Caco-2 (cell line): ENCODE measurements around the gene NAV3. TPM values are rescaled to one million over a fixed set of nuclear protein-coding genes. Genes with fewer than 3 reads are reported as not detected.

Experiments used
- BruUV-seq: library from RNA; stranded (reverse); fragments of 400-500 nt; replicated peaks from 2 replicates; lab custom pipeline; 2021; lab: Mats Ljungman, UMichigan
- CTCF ChIA-PET: fragments of 300-600 bp; sonication (Branson Sonifier 250); formaldehyde crosslinking; loops from one replicate; lab custom pipeline; 2022; ENCODE audit warnings: antibody characterized with exemption; lab: Charles Lee
- POLR2A ChIA-PET: fragments of 300-600 bp; sonication (Branson Sonifier 250); formaldehyde crosslinking; loops from one replicate; lab custom pipeline; 2022; ENCODE audit warnings: antibody characterized with exemption; lab: Charles Lee
- DNase-seq, 2 experiments: peaks; one replicate each; pipeline versions ENCODE4 v3.0.0 to v3.0.0-alpha.2; 2020 to 2022
- H3K27me3 ChIP-seq: replicated peaks from 2 replicates; pipeline ENCODE4 v1.6.0; 2011; ENCODE audit warnings: low read length; ENCODE audit not compliant: control insufficient read depth, insufficient read depth
- H3K36me3 ChIP-seq: 2 replicates; pipeline ENCODE4 v1.5.1; 2011; ENCODE audit warnings: low read length; ENCODE audit not compliant: control insufficient read depth, insufficient read depth
- H3K4me1 ChIP-seq: fragments of 250-450 bp; sonication (Bioruptor Pico); 2 replicates; pipeline ENCODE4 v1.5.1; 2020; ENCODE audit warnings: mild to moderate bottlenecking
- H3K4me3 ChIP-seq: 2 replicates; pipeline ENCODE4 v1.5.1; 2011; ENCODE audit warnings: low read depth, mild to moderate bottlenecking, control low read depth, low read length
- H3K9me3 ChIP-seq: fragments of 250-450 bp; sonication (Bioruptor Pico); 2 replicates; pipeline ENCODE4 v1.5.1; 2020; ENCODE audit warnings: mild to moderate bottlenecking, moderate library complexity
- H3K27ac Mint-ChIP-seq: one replicate; pipeline ENCODE4 v1.8.0; 2022; ENCODE audit warnings: mixed read lengths; ENCODE audit not compliant: unreplicated experiment
- H3K27me3 Mint-ChIP-seq: one replicate; pipeline ENCODE4 v1.8.0; 2022; ENCODE audit warnings: mixed read lengths; ENCODE audit not compliant: insufficient read depth, unreplicated experiment
- H3K36me3 Mint-ChIP-seq: one replicate; pipeline ENCODE4 v1.8.0; 2022; ENCODE audit warnings: mild to moderate bottlenecking, mixed read lengths; ENCODE audit not compliant: insufficient read depth, unreplicated experiment
- H3K4me1 Mint-ChIP-seq: one replicate; pipeline ENCODE4 v1.8.0; 2022; ENCODE audit warnings: low read depth, mixed read lengths; ENCODE audit not compliant: unreplicated experiment
- H3K4me3 Mint-ChIP-seq: one replicate; pipeline ENCODE4 v1.8.0; 2022; ENCODE audit warnings: mild to moderate bottlenecking, moderate library complexity, mixed read lengths; ENCODE audit not compliant: unreplicated experiment
- H3K9me3 Mint-ChIP-seq: one replicate; pipeline ENCODE4 v1.8.0; 2022; ENCODE audit warnings: mixed read lengths; ENCODE audit not compliant: unreplicated experiment
- CTCF ChIP-seq, 2 experiments: fragments of 200-600 bp in 1 of 2; IDR thresholded peaks; 1 replicate in 1 of 2; 2 replicates in 1 of 2; pipeline versions ENCODE4 v1.5.1 to v1.8.0; 2011 to 2022; ENCODE audit warnings: antibody characterized with exemption in 1 of 2, control low read depth in 1 of 2, inconsistent platforms in 1 of 2, low read depth in 1 of 2, low read length in 1 of 2, mild to moderate bottlenecking in 1 of 2, moderate library complexity in 1 of 2; ENCODE audit not compliant: insufficient read depth in 1 of 2, severe bottlenecking in 1 of 2, unreplicated experiment in 1 of 2
- intact Hi-C: fragments of 100-400 bp; cut with micrococcal nuclease; formaldehyde crosslinking; loops from one replicate; pipeline ENCODE4 v1.10.0; 2022; ENCODE audit not compliant: unreplicated experiment
- total RNA-seq: library from RNA; stranded (reverse); gene quantifications from 2 replicates; pipeline ENCODE4 v1.2.3, GENCODE V29; 2022

The NAV3 gene
- total RNA-seq, 1 experiment from 2014 or later: 0.45 TPM

DNA sequence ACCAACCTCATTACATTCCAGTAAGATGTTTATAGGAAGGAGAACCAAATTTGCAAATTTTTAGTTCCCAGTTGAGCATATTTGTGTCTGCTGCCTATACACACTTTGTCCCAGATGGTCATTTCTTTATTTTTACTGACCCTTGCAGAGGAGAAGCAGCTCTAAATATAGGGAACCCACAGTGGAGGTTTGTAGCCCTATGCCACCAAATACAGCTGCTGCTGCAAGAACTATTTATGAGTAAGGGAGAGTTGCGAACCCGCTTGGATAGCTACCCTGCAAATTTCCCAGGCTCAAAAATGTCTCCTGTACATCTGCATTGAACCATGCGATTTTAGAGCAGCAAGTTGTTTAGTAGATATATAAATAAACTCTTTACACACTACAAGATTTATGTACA, 48.2 kb downstream of the NAV3 start:
- no peaks in the 10 kb centered on the region for H3K9me3 Mint-ChIP-seq
- no peaks in the 10 kb centered on the region for H3K36me3 ChIP-seq
- no TSS peak for BruUV-seq
- POLR2A ChIA-PET: no interaction called here
- H3K9me3 ChIP-seq: no peaks in the 10 kb centered on the region
- H3K27ac Mint-ChIP-seq: no peak overlapping the region
- intact Hi-C loops: no loop called here
- H3K4me1 Mint-ChIP-seq: no peaks in the 10 kb centered on the region
- DNase-seq: no peak
- TF ChIP-seq CTCF (IDR thresholded peaks at IDR 0.05; ENCODE audit: insufficient read depth in 1 of 2, low read depth in 1 of 2, low read length in 1 of 2, severe bottlenecking in 1 of 2, unreplicated experiment in 1 of 2): no peak
- no peak overlapping the region for H3K4me3 Mint-ChIP-seq
- CTCF ChIA-PET: no interaction called here
- H3K27me3 Mint-ChIP-seq: no peaks in the 10 kb centered on the region
- no peaks in the 10 kb centered on the region for H3K27me3 ChIP-seq
- H3K4me3 ChIP-seq: no peak overlapping the region
- no peaks in the 10 kb centered on the region for H3K36me3 Mint-ChIP-seq
- no peaks in the 10 kb centered on the region for H3K4me1 ChIP-seq

DNA sequence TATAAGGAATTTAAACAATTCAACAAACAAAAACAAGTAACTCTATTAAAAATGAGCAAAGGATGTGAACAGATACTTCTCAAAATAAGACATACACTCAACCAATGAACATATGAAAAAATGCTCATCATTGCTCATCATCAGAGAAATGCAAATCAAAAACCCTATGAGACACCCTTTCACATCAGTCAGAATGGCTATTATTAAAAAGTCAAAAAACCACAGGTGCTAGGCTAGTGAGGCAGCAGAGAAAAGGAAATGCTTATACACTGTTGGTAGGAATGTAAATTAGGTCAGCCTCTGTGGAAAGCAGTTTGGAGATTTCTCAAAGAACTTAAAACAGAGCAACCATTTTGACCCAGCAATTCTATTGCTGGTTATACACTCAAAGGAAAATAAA, 52.0 kb downstream of the NAV3 start:
- no peak for TF ChIP-seq CTCF (IDR thresholded peaks at IDR 0.05; ENCODE audit: insufficient read depth in 1 of 2, low read depth in 1 of 2, low read length in 1 of 2, severe bottlenecking in 1 of 2, unreplicated experiment in 1 of 2)
- no peaks in the 10 kb centered on the region for H3K9me3 Mint-ChIP-seq
- H3K9me3 ChIP-seq: no peaks in the 10 kb centered on the region
- H3K27ac Mint-ChIP-seq: no peak overlapping the region
- no peaks in the 10 kb centered on the region for H3K36me3 ChIP-seq
- no peak overlapping the region for H3K4me3 Mint-ChIP-seq
- no peaks in the 10 kb centered on the region for H3K4me1 ChIP-seq
- no peak overlapping the region for H3K4me3 ChIP-seq
- no peak for DNase-seq
- intact Hi-C loops: no loop called here
- no peaks in the 10 kb centered on the region for H3K4me1 Mint-ChIP-seq
- H3K27me3 Mint-ChIP-seq: no peaks in the 10 kb centered on the region
- CTCF ChIA-PET: no interaction called here
- H3K27me3 ChIP-seq: no peaks in the 10 kb centered on the region
- POLR2A ChIA-PET: no interaction called here
- no TSS peak for BruUV-seq
- H3K36me3 Mint-ChIP-seq: no peaks in the 10 kb centered on the region

- no peak for TF ChIP-seq CTCF (IDR thresholded peaks at IDR 0.05; ENCODE audit: insufficient read depth in 1 of 2, low read depth in 1 of 2, low read length in 1 of 2, severe bottlenecking in 1 of 2, unreplicated experiment in 1 of 2)
- Histone ChIP-seq H3K4me3 (no peak overlapping the region), H3K36me3 (no peaks in the 10 kb centered on the region), H3K4me1 (no peaks in the 10 kb centered on the region), H3K27me3 (no peaks in the 10 kb centered on the region), H3K9me3 (no peaks in the 10 kb centered on the region)
- ChIA-PET POLR2A (no interaction called here), CTCF (no interaction called here)
- DNase-seq: no peak
- Mint-ChIP-seq H3K36me3 (no peaks in the 10 kb centered on the region), H3K4me1 (no peaks in the 10 kb centered on the region), H3K9me3 (no peaks in the 10 kb centered on the region), H3K27me3 (no peaks in the 10 kb centered on the region), H3K4me3 (no peak overlapping the region), H3K27ac (no peak overlapping the region)
- intact Hi-C loops: no loop called here
- no TSS peak for BruUV-seq
These were observed 57.9 kb downstream of the NAV3 start for GRCh38 chr12:77888611-77889010.
